Adrenal gland (tissue), 12 donors: ENCODE measurements around the gene DCTN2. TPM values are rescaled to one million over a fixed set of nuclear protein-coding genes. Genes with fewer than 3 reads are reported as not detected.
"Not testable (repeated sequence)": the region's sequence is repeated elsewhere in the genome, so short reads cannot be mapped to it uniquely, and the experiment has no call there.

Source experiments
- DNase-seq, 7 donors: peaks; one replicate each; pipeline ENCODE4 v3.0.0-alpha.2; 2019 to 2020
- H3K27ac ChIP-seq, 5 donors: fragments of 200-600 bp; sonication (generic) in 4 of 5; 1 replicate in 3 of 5; 2 replicates in 2 of 5; pipeline versions ENCODE4 v1.5.1 to v1.8.0; 2016 to 2020; ENCODE audit warnings: mild to moderate bottlenecking in 1 of 5
- H3K27me3 ChIP-seq: fragments of 200-600 bp; 2 replicates; pipeline ENCODE4 v1.8.0; 2021
- H3K36me3 ChIP-seq, 2 donors: fragments of 200-600 bp; replicated peaks in 1 of 2; 1 replicate in 1 of 2; 2 replicates in 1 of 2; pipeline versions ENCODE4 v1.5.1 to v1.8.0; 2018 to 2022
- H3K4me1 ChIP-seq, 2 donors: fragments of 200-600 bp; replicated peaks in 1 of 2; 1 replicate in 1 of 2; 2 replicates in 1 of 2; pipeline versions ENCODE4 v1.5.1 to v1.8.0; 2018 to 2021
- H3K4me3 ChIP-seq, 4 donors: fragments of 200-600 bp; sonication (generic) in 3 of 4; one replicate each; pipeline ENCODE4 v1.5.1; 2016 to 2018
- H3K9me3 ChIP-seq, 3 donors: fragments of 200-600 bp; sonication (generic) in 1 of 3; replicated peaks in 1 of 3; 1 replicate in 2 of 3; 2 replicates in 1 of 3; pipeline versions ENCODE4 v1.5.1 to v1.8.0; 2016 to 2021
- POLR2A ChIP-seq, 2 donors: fragments of 450-650 bp; IDR thresholded peaks; one replicate each; pipeline ENCODE4 v1.6.1; 2017; ENCODE audit warnings: antibody characterized with exemption in 2 of 2, mild to moderate bottlenecking in 2 of 2, moderate library complexity in 1 of 2
- WGBS, 4 donors: extraction: QIAGEN DNeasy Blood & Tissue Kit in 2 of 4; methylation state at CpG; one replicate each; pipeline versions ENCODE4 v1.1.5 to v1.1.7; 2013 to 2017; 5-methylcytosine and 5-hydroxymethylcytosine counted together
- intact Hi-C, 2 donors: fragments of 100-400 bp; cut with DNase I; formaldehyde crosslinking; loops; one replicate each; pipeline versions ENCODE4 v1.14.1 to v1.15.0; 2022 to 2023
- polyA plus RNA-seq, 3 donors: library from polyadenylated mRNA; stranded (reverse); fragments of 200-250 nt in 2 of 3; fragments of 350-450 nt in 1 of 3; fragmentation: Illumina TruSeq in 1 of 3; extraction: RNeasy Lipid Tissue Mini Kit (QIAGEN cat#74804) in 1 of 3; gene quantifications; one replicate each; pipeline ENCODE4 v1.2.3, GENCODE V29; 2013 to 2014
- total RNA-seq, 9 donors: library from RNA; depleted of rRNA in 4 of 9; stranded (reverse); fragments of >200 nt in 4 of 9; fragments of 120-200 nt in 1 of 9; fragmentation: NEBNext Ultra II Directional in 1 of 9; extraction: Animal tissue kit (Norgen Biotek cat#: 25700) in 1 of 9; gene quantifications; one replicate each; pipeline versions ENCODE4 v1.1.0 to v1.2.4, GENCODE V29; 2013 to 2023
- TF ChIP-seq, protein P1 (sequence below), 6 experiments: fragments of 450-650 bp in 4 of 6; fragments of 200-600 bp in 2 of 6; sonication (generic) in 1 of 6; IDR thresholded peaks; 1 replicate in 5 of 6; 2 replicates in 1 of 6; pipeline versions ENCODE4 v1.5.1 to v1.8.0; 2016 to 2021; ENCODE audit warnings: antibody characterized with exemption in 6 of 6, mild to moderate bottlenecking in 2 of 6, moderate library complexity in 1 of 6
- donor health status: healthy with polysubstance abuse.
- donor health status: Bipolar disorder and iron deficiency.
- donor health status: DM: yes; HTN: yes; CAD: no.
- donor health status: DM: no; HTN: no; CAD: no.
- donor health status: DM: no; HTN: no; CAD: no.
- donor health status: DM: yes; HTN: yes; CAD: no.

The DCTN2 gene
- total and polyA plus RNA-seq, 12 donors: 81.2 to 238 (median 135) TPM

- intact Hi-C loops: no loop called here
- no peak overlapping the region for H3K27ac ChIP-seq
- no peaks in the 10 kb centered on the region for H3K27me3 ChIP-seq
- WGBS, 4 donors: 92 to 97% (median 95%) methylated on average over 9 to 11 of the region's 11 CpGs
- peaks cover 0 to 73% of the 10 kb centered on the region in 2 donors for H3K36me3 ChIP-seq
- no peaks in the 10 kb centered on the region for H3K9me3 ChIP-seq
- H3K4me3 ChIP-seq: no peak overlapping the region
- H3K4me1 ChIP-seq: no peaks in the 10 kb centered on the region
- TF ChIP-seq POLR2A (IDR thresholded peaks at IDR 0.05): no peak
- TF ChIP-seq, protein P1, sequence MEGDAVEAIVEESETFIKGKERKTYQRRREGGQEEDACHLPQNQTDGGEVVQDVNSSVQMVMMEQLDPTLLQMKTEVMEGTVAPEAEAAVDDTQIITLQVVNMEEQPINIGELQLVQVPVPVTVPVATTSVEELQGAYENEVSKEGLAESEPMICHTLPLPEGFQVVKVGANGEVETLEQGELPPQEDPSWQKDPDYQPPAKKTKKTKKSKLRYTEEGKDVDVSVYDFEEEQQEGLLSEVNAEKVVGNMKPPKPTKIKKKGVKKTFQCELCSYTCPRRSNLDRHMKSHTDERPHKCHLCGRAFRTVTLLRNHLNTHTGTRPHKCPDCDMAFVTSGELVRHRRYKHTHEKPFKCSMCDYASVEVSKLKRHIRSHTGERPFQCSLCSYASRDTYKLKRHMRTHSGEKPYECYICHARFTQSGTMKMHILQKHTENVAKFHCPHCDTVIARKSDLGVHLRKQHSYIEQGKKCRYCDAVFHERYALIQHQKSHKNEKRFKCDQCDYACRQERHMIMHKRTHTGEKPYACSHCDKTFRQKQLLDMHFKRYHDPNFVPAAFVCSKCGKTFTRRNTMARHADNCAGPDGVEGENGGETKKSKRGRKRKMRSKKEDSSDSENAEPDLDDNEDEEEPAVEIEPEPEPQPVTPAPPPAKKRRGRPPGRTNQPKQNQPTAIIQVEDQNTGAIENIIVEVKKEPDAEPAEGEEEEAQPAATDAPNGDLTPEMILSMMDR (IDR thresholded peaks at IDR 0.05): no peak
- DNase-seq: no peak
Observed at GRCh38 chr12:57500213-57500612, 46.8 kb downstream of the DCTN2 start.

DNA sequence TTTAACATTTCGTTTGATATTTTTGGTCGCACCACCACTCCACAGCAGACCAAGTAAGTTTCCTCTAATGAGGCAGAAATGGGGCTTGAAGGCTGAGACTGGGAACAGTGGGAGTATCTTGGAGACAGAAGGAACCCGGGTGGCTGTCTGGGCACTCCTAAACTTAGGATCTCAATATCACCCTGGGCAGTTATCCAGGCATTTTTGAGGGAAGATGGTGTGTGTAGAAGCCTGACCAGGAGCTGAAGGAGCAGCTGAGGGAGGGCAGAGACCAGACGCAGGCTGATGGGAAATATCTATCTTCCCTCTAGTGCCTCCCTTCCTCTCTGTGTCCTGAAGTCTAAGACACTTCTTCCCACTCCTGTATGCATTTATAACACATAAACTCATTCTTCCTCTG lies 48.4 kb downstream of the DCTN2 start:
- no peaks in the 10 kb centered on the region for H3K9me3 ChIP-seq
- no peaks in the 10 kb centered on the region for H3K4me1 ChIP-seq
- intact Hi-C loops: no loop called here
- no peak overlapping the region for H3K4me3 ChIP-seq
- peaks cover 0 to 59% of the 10 kb centered on the region in 2 donors for H3K36me3 ChIP-seq
- DNase-seq: no peak
- no peak for TF ChIP-seq POLR2A (IDR thresholded peaks at IDR 0.05)
- no peaks in the 10 kb centered on the region for H3K27me3 ChIP-seq
- 93 to 98% (median 95%) methylated on average over 4 of the region's 4 CpGs for WGBS, 4 donors
- H3K27ac ChIP-seq: no peak overlapping the region

- Histone ChIP-seq H3K27me3 (no peaks in the 10 kb centered on the region), H3K27ac (no peak overlapping the region), H3K36me3 (peaks cover 0 to 55% of the 10 kb centered on the region in 2 donors), H3K4me3 (no peak overlapping the region), H3K9me3 (no peaks in the 10 kb centered on the region), H3K4me1 (no peaks in the 10 kb centered on the region)
- 88 to 93% (median 90%) methylated on average over 5 to 9 of the region's 9 CpGs for WGBS, 4 donors
- intact Hi-C loops: no loop called here
- DNase-seq: no peak
- TF ChIP-seq POLR2A (IDR thresholded peaks at IDR 0.05): no peak
- TF ChIP-seq, protein P1 (IDR thresholded peaks at IDR 0.05): no peak
Observed at GRCh38 chr12:57498132-57498502, 48.9 kb downstream of the DCTN2 start.

DNA sequence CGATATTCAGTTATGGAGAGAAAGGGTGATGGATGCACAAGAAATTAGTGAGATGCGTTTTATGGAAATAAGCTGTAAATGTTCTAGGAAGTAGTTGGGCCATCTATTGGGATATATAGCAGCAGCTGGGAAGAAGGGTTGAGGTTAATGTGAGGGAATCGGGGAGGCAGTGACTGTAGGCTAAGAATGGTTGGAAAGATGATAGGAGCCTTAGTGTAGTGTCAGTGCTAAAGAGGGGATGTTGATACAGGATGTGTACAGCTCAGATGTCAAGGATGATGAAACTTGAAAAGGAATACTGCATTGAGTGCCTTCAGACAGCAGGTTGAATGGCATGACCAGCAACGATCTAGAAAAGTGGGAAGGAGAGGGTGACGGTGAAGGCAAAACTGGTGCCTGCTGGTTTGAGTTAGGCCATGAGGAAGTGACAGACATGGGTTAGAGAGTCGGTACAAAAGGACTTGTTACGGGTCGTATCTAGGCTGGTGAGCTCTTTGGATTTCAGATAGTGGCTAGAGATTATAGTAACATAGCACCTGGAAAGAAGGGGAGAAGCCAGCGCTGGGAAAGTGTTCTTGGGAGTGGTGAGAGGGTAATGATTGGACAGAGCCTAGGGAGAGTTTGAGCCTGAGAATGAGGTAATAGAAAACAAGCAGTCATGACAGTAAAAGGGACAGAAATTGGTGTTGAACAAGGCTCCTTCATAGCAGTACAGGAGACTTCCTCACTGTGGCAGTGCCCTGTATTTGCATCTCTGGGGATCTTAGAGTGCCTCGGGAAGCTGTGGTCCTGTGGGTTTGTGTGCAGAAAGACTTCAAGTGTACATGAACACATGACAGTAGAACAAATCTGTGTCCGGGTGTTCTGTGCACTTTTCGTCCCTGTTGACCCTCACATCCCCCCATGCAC lies 49.5 kb downstream of the DCTN2 start:
- no peaks in the 10 kb centered on the region for H3K9me3 ChIP-seq
- intact Hi-C loops: no loop called here
- no peaks in the 10 kb centered on the region for H3K4me1 ChIP-seq
- WGBS, 4 donors: 92 to 95% (median 94%) methylated on average over 12 of the region's 12 CpGs
- TF ChIP-seq, protein P1 (IDR thresholded peaks at IDR 0.05): no peak
- TF ChIP-seq POLR2A (IDR thresholded peaks at IDR 0.05): no peak
- H3K36me3 ChIP-seq: peaks cover 0 to 53% of the 10 kb centered on the region in 2 donors
- no peaks in the 10 kb centered on the region for H3K27me3 ChIP-seq
- H3K4me3 ChIP-seq: no peak overlapping the region
- DNase-seq: no peak
- H3K27ac ChIP-seq: no peak overlapping the region

DNA sequence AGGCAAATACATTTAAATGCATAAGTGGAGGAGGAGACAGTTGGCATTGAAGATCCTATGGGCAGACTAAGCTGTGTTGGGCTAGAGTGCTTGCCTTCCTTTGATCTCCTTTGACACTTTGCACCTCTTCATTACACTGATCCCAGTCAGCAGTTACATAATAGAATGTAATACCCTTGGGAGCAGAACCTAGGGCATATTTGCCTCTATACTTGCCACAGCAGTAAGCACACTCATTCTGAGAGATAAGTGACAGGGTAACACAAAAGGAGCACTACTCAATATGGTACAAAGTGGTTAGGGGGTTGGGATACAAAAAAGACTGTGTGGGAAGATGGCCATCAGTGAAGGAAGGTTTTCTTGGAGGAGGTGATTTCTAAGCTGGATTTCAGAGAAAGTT lies 50.2 kb downstream of the DCTN2 start:
- Histone ChIP-seq H3K4me1 (no peaks in the 10 kb centered on the region), H3K4me3 (no peak overlapping the region), H3K27me3 (no peaks in the 10 kb centered on the region), H3K27ac (no peak overlapping the region), H3K36me3 (peaks cover 0 to 52% of the 10 kb centered on the region in 2 donors), H3K9me3 (no peaks in the 10 kb centered on the region)
- DNase-seq: no peak
- intact Hi-C loops: no loop called here
- TF ChIP-seq, protein P1 (IDR thresholded peaks at IDR 0.05): no peak
- no peak for TF ChIP-seq POLR2A (IDR thresholded peaks at IDR 0.05)

DNA sequence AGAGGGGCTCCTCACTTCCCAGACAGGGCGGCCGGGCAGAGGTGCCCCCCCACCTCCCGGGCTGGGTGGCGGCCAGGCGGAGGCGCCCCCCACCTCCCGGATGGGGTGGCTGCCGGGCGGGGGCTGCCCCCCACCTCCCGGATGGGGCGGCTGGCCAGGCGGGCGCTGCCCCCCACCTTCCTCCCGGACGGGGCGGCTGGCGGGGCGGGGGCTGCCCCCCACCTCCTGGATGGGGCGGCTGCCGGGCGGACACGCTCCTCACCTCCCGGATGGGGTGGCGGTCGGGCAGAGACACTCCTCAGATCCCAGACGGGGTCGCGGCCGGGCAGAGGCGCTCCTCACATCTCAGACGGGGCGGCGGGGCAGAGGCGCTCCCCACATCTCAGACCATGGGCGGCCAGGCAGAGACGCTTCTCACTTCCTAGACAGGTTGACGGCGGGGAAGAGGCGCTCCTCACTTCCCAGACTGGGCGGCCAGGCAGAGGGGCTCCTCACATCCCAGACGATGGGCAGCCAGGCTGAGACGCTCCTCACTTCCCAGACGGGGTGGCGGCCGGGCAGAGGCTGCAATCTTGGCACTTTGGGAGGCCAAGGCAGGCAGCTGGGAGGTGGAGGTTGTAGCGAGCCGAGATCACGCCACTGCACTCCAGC lies 51.8 kb downstream of the DCTN2 start:
- H3K27me3 ChIP-seq, H3K9me3 ChIP-seq, H3K4me3 ChIP-seq, intact Hi-C loops, H3K27ac ChIP-seq, H3K4me1 ChIP-seq, DNase-seq: not testable (repeated sequence)
- 85 to 97% (median 94%) methylated on average over 9 to 43 of the region's 48 CpGs for WGBS, 4 donors
- H3K36me3 ChIP-seq: peaks cover 0 to 52% of the 10 kb centered on the region in 2 donors
